Measurements from ENCODE around the gene CEP112. TPM values are rescaled to one million over a fixed set of nuclear protein-coding genes. Genes with fewer than 3 reads are reported as not detected.

Gene CEP112
- total RNA-seq, result 20.1 TPM

DNA sequence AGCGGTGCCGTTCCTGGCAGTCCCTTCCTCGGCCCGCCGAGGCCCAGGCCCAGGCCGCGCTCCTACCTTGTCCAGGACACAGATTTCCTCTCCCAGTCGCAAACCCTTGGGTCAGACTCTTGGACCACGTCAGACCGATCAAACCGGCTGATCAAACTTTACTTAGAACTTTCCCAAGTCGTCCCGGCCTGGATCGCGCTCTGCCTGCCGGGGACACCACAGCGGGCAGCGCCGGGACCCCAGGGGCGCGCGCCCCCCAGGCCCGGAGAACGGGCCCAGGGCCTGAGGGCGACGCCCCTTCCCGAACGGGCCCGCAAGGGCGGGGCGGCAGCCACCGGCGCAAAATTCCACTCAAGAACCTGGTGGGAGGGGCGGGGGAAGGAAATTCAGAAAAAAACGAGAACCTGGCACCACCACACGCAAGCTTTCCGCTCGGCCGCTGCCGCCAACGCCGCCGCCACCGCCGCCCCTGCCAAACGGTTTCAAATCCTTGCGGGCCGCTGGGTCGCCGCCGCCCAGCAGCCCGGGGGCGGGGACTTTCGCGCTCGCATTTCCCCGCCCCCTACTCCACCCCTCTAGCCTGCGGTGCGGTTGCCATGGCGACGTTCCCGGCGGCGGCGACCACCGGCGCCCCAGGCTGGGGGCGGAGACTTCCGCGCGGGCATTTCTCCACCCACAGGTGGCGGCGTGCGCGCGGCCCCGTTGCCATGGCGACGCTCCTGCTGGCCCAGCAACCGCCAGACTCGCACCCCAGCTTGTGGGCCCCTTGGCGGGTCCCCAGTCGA is at the start of gene CEP112:
TSS of gene CEP112 (minus strand) at position 541 of the 785 bp plus-strand sequence.
- TF ChIP-seq POLR2A (IDR thresholded peaks at IDR 0.05), result peak in 1 of 2 donors; percentile 22
- TF ChIP-seq, protein P1, sequence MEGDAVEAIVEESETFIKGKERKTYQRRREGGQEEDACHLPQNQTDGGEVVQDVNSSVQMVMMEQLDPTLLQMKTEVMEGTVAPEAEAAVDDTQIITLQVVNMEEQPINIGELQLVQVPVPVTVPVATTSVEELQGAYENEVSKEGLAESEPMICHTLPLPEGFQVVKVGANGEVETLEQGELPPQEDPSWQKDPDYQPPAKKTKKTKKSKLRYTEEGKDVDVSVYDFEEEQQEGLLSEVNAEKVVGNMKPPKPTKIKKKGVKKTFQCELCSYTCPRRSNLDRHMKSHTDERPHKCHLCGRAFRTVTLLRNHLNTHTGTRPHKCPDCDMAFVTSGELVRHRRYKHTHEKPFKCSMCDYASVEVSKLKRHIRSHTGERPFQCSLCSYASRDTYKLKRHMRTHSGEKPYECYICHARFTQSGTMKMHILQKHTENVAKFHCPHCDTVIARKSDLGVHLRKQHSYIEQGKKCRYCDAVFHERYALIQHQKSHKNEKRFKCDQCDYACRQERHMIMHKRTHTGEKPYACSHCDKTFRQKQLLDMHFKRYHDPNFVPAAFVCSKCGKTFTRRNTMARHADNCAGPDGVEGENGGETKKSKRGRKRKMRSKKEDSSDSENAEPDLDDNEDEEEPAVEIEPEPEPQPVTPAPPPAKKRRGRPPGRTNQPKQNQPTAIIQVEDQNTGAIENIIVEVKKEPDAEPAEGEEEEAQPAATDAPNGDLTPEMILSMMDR (IDR thresholded peaks at IDR 0.05), result no peak
- peak in 1 of 2 donors; percentile 44 for TF ChIP-seq POLR2AphosphoS5 (IDR thresholded peaks at IDR 0.05; ENCODE audit: insufficient read depth in 1 of 2, low read depth in 1 of 2)
- no peaks in the 10 kb centered on the region for H3K27me3 ChIP-seq
- intact Hi-C loops (cut with DNase I), result no loop called here
- no peaks in the 10 kb centered on the region for H3K9me3 ChIP-seq
- DNase-seq (ENCODE audit: extremely low spot score in 2 of 2), result no peak
- H3K36me3 ChIP-seq, result no peaks in the 10 kb centered on the region
- peak within 1 kb of the TSS; percentile 66 to 84 for H3K4me3 ChIP-seq
- H3K27ac ChIP-seq, result peak within 1 kb of the TSS; percentile 82
- peaks cover 26% of the 10 kb centered on the region for H3K4me1 ChIP-seq

GRCh38 chr17:66240630-66241029 is 48.7 kb upstream of the CEP112 start:
- no peaks in the 10 kb centered on the region for H3K36me3 ChIP-seq
- intact Hi-C loops (cut with DNase I), result no loop called here
- no peaks in the 10 kb centered on the region for H3K9me3 ChIP-seq
- H3K27ac ChIP-seq, result no peak overlapping the region
- TF ChIP-seq POLR2A (IDR thresholded peaks at IDR 0.05) (no peak), POLR2AphosphoS5 (IDR thresholded peaks at IDR 0.05; ENCODE audit: insufficient read depth in 1 of 2, low read depth in 1 of 2) (no peak)
- TF ChIP-seq, protein P1 (IDR thresholded peaks at IDR 0.05), result no peak
- no peak overlapping the region for H3K4me3 ChIP-seq
- DNase-seq (ENCODE audit: extremely low spot score in 2 of 2), result no peak
- H3K27me3 ChIP-seq, result no peaks in the 10 kb centered on the region
- H3K4me1 ChIP-seq, result no peaks in the 10 kb centered on the region

GRCh38 chr17:66240013-66240412 is 48.1 kb upstream of the CEP112 start:
- Histone ChIP-seq H3K4me3 (no peak overlapping the region), H3K27me3 (no peaks in the 10 kb centered on the region), H3K36me3 (no peaks in the 10 kb centered on the region), H3K9me3 (no peaks in the 10 kb centered on the region), H3K27ac (no peak overlapping the region), H3K4me1 (no peaks in the 10 kb centered on the region)
- intact Hi-C loops (cut with DNase I), result no loop called here
- TF ChIP-seq, protein P1 (IDR thresholded peaks at IDR 0.05), result no peak
- TF ChIP-seq POLR2A (IDR thresholded peaks at IDR 0.05) (no peak), POLR2AphosphoS5 (IDR thresholded peaks at IDR 0.05; ENCODE audit: insufficient read depth in 1 of 2, low read depth in 1 of 2) (no peak)
- DNase-seq (ENCODE audit: extremely low spot score in 2 of 2), result no peak

- Histone ChIP-seq H3K27me3 (no peaks in the 10 kb centered on the region), H3K4me3 (no peak overlapping the region), H3K36me3 (no peaks in the 10 kb centered on the region), H3K9me3 (no peaks in the 10 kb centered on the region), H3K4me1 (no peaks in the 10 kb centered on the region), H3K27ac (no peak overlapping the region)
- intact Hi-C loops (cut with DNase I), result no loop called here
- TF ChIP-seq, protein P1 (IDR thresholded peaks at IDR 0.05), result no peak
- TF ChIP-seq POLR2A (IDR thresholded peaks at IDR 0.05), result no peak
- DNase-seq (ENCODE audit: extremely low spot score in 2 of 2), result no peak
Observed at GRCh38 chr17:66235377-66235994, 43.6 kb upstream of the CEP112 start.

DNA sequence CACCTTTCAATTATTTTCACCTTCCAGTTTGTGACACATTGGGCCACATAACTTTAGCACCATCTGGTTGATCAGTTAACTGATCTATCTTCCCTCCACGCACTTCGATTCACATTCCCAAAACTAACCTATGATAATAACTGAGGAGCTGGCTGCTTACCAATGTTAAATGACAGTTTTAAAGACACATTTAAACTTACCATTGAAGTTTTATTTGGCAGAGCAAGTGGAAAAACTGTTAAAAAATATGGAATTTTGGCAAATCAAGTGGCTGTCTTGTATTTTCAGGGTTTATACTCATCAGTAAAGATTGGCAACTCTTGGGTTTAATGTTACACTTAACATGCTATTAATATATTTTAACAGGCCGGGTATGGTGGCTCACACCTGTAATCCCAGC is 42.7 kb upstream of the CEP112 start:
- Histone ChIP-seq H3K27me3 (no peaks in the 10 kb centered on the region), H3K27ac (no peak overlapping the region), H3K4me3 (no peak overlapping the region), H3K4me1 (no peaks in the 10 kb centered on the region), H3K36me3 (no peaks in the 10 kb centered on the region), H3K9me3 (no peaks in the 10 kb centered on the region)
- no peak for DNase-seq (ENCODE audit: extremely low spot score in 2 of 2)
- no peak for TF ChIP-seq POLR2A (IDR thresholded peaks at IDR 0.05)
- TF ChIP-seq, protein P1 (IDR thresholded peaks at IDR 0.05), result no peak
- TF ChIP-seq POLR2AphosphoS5 (IDR thresholded peaks at IDR 0.05; ENCODE audit: insufficient read depth in 1 of 2, low read depth in 1 of 2), result no peak
- intact Hi-C loops (cut with DNase I), result no loop called here

Measured in vagina (tissue), 2 donors.